ENCODE results near the gene HARBI1. TPM values are rescaled to one million over a fixed set of nuclear protein-coding genes. Genes with fewer than 3 reads are reported as not detected.

The HARBI1 gene
- total RNA-seq, 1 experiment from 2014 or later, result 7.6 TPM

DNA sequence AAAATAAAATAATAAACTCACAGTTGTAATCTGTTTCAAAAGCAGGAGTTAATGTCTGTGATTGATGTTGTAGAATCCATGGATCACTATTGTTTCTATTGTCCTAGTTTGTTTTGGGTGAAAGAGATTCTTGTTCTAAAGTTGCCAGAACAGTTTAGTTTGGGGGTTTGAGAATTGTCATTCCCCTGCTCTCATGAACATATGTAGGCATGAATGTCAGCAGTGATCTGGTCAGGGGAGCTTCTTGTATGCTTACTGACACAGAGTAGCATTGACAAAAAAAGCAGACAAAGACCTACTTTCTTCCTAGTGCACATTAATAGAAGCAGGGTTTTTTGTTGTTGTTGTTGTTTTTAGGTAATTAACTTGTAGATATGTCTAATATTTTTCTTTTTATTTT, 44.8 kb upstream of the HARBI1 start:
- TF ChIP-seq, protein P1, sequence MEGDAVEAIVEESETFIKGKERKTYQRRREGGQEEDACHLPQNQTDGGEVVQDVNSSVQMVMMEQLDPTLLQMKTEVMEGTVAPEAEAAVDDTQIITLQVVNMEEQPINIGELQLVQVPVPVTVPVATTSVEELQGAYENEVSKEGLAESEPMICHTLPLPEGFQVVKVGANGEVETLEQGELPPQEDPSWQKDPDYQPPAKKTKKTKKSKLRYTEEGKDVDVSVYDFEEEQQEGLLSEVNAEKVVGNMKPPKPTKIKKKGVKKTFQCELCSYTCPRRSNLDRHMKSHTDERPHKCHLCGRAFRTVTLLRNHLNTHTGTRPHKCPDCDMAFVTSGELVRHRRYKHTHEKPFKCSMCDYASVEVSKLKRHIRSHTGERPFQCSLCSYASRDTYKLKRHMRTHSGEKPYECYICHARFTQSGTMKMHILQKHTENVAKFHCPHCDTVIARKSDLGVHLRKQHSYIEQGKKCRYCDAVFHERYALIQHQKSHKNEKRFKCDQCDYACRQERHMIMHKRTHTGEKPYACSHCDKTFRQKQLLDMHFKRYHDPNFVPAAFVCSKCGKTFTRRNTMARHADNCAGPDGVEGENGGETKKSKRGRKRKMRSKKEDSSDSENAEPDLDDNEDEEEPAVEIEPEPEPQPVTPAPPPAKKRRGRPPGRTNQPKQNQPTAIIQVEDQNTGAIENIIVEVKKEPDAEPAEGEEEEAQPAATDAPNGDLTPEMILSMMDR (IDR thresholded peaks at IDR 0.05; ENCODE audit: insufficient read depth in 1 of 2, low read depth in 1 of 2, low read length in 1 of 2, severe bottlenecking in 1 of 2, unreplicated experiment in 1 of 2), result no peak
- no peak overlapping the region for H3K4me3 Mint-ChIP-seq (ENCODE audit: unreplicated experiment)
- H3K27ac Mint-ChIP-seq (ENCODE audit: unreplicated experiment), result no peak overlapping the region
- no peaks in the 10 kb centered on the region for H3K27me3 Mint-ChIP-seq (ENCODE audit: insufficient read depth, unreplicated experiment)
- no peaks in the 10 kb centered on the region for H3K9me3 Mint-ChIP-seq (ENCODE audit: unreplicated experiment)
- Histone ChIP-seq H3K4me3 (ENCODE audit: low read depth, low read length) (no peak overlapping the region), H3K4me1 (no peaks in the 10 kb centered on the region), H3K9me3 (no peaks in the 10 kb centered on the region), H3K36me3 (ENCODE audit: control insufficient read depth, insufficient read depth, low read length) (peaks cover 6% of the 10 kb centered on the region; the same call in 1 of the 2 replicates), H3K27me3 (replicated peaks; ENCODE audit: control insufficient read depth, insufficient read depth, low read length) (no peaks in the 10 kb centered on the region)
- peaks cover 86% of the 10 kb centered on the region for H3K36me3 Mint-ChIP-seq (ENCODE audit: insufficient read depth, unreplicated experiment)
- H3K4me1 Mint-ChIP-seq (ENCODE audit: low read depth, unreplicated experiment), result no peaks in the 10 kb centered on the region
- no peak for DNase-seq
- ChIA-PET CTCF (no interaction called here), POLR2A (no interaction called here)
- intact Hi-C loops (cut with micrococcal nuclease; ENCODE audit: unreplicated experiment), result no loop called here
- BruUV-seq (replicated peaks), result no TSS peak

DNA sequence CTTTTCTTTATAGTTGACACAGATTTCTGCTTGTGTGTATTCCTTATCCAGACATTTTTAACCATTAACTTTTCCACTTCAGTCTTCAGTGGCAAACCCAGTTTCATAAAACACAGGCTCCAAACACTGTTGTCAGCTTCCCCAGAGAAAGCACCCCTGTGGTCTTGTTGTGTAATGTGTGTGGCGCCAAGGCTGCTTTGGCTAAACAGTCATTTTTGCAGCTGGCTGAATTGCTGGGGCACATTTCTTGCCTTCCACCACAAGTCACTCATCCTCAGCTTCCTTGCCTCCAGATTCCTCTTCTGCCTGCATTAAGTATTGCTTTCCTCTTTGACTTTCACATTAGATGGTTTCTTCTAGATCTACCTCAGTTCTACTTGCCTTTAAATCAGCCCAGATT, 42.9 kb upstream of the HARBI1 start:
- H3K36me3 Mint-ChIP-seq (ENCODE audit: insufficient read depth, unreplicated experiment), result peaks cover 72% of the 10 kb centered on the region
- peaks cover 4% of the 10 kb centered on the region for H3K36me3 ChIP-seq (ENCODE audit: control insufficient read depth, insufficient read depth, low read length)

DNA sequence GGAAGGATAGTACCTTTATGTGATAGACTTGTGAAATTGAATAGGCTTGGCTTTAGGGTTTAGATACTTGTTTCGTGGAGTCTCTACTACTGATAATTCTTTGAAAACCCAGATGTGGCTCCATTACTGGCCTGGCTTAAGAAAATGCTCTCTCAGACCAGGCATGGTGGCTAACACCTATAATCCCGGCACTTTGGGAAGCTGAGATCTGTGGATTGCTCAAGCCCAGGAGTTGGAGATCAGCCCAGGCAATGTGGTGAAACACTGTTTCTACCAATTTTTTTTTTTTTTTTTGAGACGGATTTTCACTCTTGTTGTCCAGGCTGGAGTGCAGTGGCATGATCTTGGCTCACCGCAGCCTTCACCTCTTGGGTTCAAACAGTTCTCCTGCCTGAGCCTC, 41.2 kb upstream of the HARBI1 start:
- H3K27me3 Mint-ChIP-seq (ENCODE audit: insufficient read depth, unreplicated experiment), result no peaks in the 10 kb centered on the region
- H3K4me3 Mint-ChIP-seq (ENCODE audit: unreplicated experiment), result no peak overlapping the region
- ChIA-PET CTCF (no interaction called here), POLR2A (no interaction called here)
- no peak overlapping the region for H3K27ac Mint-ChIP-seq (ENCODE audit: unreplicated experiment)
- H3K4me1 Mint-ChIP-seq (ENCODE audit: low read depth, unreplicated experiment), result no peaks in the 10 kb centered on the region
- BruUV-seq (replicated peaks), result no TSS peak
- TF ChIP-seq, protein P1 (IDR thresholded peaks at IDR 0.05; ENCODE audit: insufficient read depth in 1 of 2, low read depth in 1 of 2, low read length in 1 of 2, severe bottlenecking in 1 of 2, unreplicated experiment in 1 of 2), result no peak
- peaks cover 66% of the 10 kb centered on the region for H3K36me3 Mint-ChIP-seq (ENCODE audit: insufficient read depth, unreplicated experiment)
- DNase-seq, result no peak
- H3K9me3 Mint-ChIP-seq (ENCODE audit: unreplicated experiment), result no peaks in the 10 kb centered on the region
- Histone ChIP-seq H3K9me3 (no peaks in the 10 kb centered on the region), H3K36me3 (ENCODE audit: control insufficient read depth, insufficient read depth, low read length) (peaks cover 3% of the 10 kb centered on the region), H3K27me3 (replicated peaks; ENCODE audit: control insufficient read depth, insufficient read depth, low read length) (no peaks in the 10 kb centered on the region), H3K4me1 (no peaks in the 10 kb centered on the region), H3K4me3 (ENCODE audit: low read depth, low read length) (no peak overlapping the region)
- intact Hi-C loops (cut with micrococcal nuclease; ENCODE audit: unreplicated experiment), result no loop called here

More for the DNA sequence above, 42.9 kb upstream of the HARBI1 start:
- Histone ChIP-seq H3K4me1 (no peaks in the 10 kb centered on the region), H3K27me3 (replicated peaks; ENCODE audit: control insufficient read depth, insufficient read depth, low read length) (no peaks in the 10 kb centered on the region), H3K9me3 (no peaks in the 10 kb centered on the region), H3K4me3 (ENCODE audit: low read depth, low read length) (no peak overlapping the region)
- H3K27ac Mint-ChIP-seq (ENCODE audit: unreplicated experiment), result no peak overlapping the region
- no peaks in the 10 kb centered on the region for H3K9me3 Mint-ChIP-seq (ENCODE audit: unreplicated experiment)
- intact Hi-C loops (cut with micrococcal nuclease; ENCODE audit: unreplicated experiment), result no loop called here
- TF ChIP-seq, protein P1 (IDR thresholded peaks at IDR 0.05; ENCODE audit: insufficient read depth in 1 of 2, low read depth in 1 of 2, low read length in 1 of 2, severe bottlenecking in 1 of 2, unreplicated experiment in 1 of 2), result no peak
- ChIA-PET CTCF (interaction anchor here (0.7 kb wide), 1 partner anchor 1491 kb away, joined by 3 read pairs; no protein-coding TSS in a partner anchor), POLR2A (interaction anchor here (0.6 kb wide), 2 partner anchors 17 to 23 kb away, joined by 3 to 7 read pairs; no protein-coding TSS in a partner anchor)
- no peak overlapping the region for H3K4me3 Mint-ChIP-seq (ENCODE audit: unreplicated experiment)
- DNase-seq, result no peak
- no TSS peak for BruUV-seq (replicated peaks)
- H3K27me3 Mint-ChIP-seq (ENCODE audit: insufficient read depth, unreplicated experiment), result no peaks in the 10 kb centered on the region
- no peaks in the 10 kb centered on the region for H3K4me1 Mint-ChIP-seq (ENCODE audit: low read depth, unreplicated experiment)
